ENCODE measurements around the gene TPD52L1.
A peak's percentile ranks its signal among the peaks of the same experiment; 100 is the strongest.
"Not testable (repeated sequence)": the region's sequence is repeated elsewhere in the genome, so short reads cannot be mapped to it uniquely, and the experiment has no call there.

The TPD52L1 gene, protein sequence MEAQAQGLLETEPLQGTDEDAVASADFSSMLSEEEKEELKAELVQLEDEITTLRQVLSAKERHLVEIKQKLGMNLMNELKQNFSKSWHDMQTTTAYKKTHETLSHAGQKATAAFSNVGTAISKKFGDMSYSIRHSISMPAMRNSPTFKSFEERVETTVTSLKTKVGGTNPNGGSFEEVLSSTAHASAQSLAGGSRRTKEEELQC

GRCh38 chr6:125153391-125154117 is at the start of gene TPD52L1:
Gene TPD52L1 (plus strand): TSS chr6:125153773. CDS start chr6:125153952, 179 bp downstream.
- peak; percentile 80 for DNase-seq

- DNase-seq: no peak
Measured at GRCh38 chr6:125104425-125104824, 49.1 kb upstream of the TPD52L1 start.

- DNase-seq: no peak
Measured at GRCh38 chr6:125107048-125107447, 46.5 kb upstream of the TPD52L1 start.

- no peak for DNase-seq
Measured at GRCh38 chr6:125107896-125108295, 45.7 kb upstream of the TPD52L1 start.

GRCh38 chr6:125110056-125110455 is 43.5 kb upstream of the TPD52L1 start:
- DNase-seq: no peak

DNA sequence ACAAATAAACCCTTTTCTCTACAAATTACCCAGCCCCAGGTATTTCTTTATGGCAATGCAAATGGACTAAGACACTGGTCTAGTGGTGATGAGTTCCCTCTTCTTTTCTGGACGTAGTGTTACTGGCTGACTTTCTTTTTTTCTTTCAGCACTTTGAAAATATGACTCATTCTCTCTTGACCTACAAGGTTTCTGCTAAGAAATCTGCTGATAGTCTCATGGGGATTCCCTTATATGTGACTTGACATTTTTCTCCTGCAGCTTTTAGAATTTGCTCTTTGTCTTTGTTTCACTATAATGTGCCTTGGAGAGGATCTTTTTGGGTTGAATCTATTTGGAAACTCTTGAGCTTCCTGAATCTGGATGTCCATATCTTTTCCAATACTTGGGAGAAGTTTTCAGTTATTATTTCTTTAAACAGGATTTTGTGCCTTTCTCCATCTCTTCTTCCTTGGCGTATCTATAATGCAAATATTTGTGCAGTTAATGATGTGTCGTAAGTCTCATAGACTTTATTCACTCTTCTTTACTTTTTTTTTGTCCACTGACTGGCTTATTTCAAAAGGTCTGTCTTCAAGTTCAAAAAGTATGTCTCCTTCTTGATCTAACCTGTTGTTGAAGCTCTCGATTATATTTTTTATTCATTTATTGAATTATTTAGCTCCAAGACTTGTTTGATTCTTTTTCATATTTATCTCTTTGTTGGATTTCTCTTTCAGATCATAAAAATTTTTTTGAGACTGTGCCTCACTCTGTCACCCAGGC is 42.2 kb upstream of the TPD52L1 start:
- no peak for DNase-seq

GRCh38 chr6:125112934-125113333 is 40.6 kb upstream of the TPD52L1 start:
- no peak for DNase-seq

- DNase-seq: peak; percentile 78
Measured at GRCh38 chr6:125114248-125114858, 39.2 kb upstream of the TPD52L1 start.

- DNase-seq: no peak
Measured at GRCh38 chr6:125116170-125116569, 37.4 kb upstream of the TPD52L1 start.

DNA sequence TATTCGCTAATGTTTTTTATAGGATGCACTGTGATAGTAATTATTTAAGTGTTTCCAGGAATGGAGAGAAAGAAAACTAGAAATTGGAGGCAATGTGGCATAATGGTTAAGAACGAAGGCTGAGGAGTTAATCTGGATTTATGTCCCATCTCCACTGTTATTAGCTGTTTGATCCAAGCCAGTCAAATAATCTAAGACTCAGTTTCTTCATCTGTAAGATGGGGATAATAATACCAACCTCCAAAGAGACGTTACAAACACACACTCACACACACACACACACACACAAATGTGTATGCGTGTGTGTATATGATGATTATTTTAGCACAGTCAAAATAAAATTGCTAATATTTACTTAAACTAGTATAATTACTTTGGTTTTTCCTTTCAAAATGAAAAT is 36.9 kb upstream of the TPD52L1 start:
- DNase-seq: no peak

DNA sequence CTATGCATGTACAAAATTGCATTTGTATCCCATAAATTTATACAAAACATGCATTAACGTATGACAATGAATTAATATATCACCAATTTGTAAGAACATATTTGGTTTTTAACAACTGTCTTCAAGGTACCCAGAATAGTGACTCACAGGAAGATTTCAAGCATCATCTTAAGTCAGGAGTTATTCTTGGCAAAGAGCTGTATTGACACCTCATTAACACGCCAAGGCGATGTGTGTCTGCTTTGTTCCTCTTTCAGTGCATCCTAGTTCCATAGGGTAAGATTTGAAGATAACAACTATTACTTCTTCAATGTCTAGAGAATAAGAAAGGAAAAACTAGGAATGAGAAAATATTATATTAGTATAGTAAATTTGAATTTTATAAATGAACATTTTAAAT is 35.8 kb upstream of the TPD52L1 start:
- DNase-seq: no peak

GRCh38 chr6:125120054-125120590 is 33.5 kb upstream of the TPD52L1 start:
- DNase-seq: no peak

DNA sequence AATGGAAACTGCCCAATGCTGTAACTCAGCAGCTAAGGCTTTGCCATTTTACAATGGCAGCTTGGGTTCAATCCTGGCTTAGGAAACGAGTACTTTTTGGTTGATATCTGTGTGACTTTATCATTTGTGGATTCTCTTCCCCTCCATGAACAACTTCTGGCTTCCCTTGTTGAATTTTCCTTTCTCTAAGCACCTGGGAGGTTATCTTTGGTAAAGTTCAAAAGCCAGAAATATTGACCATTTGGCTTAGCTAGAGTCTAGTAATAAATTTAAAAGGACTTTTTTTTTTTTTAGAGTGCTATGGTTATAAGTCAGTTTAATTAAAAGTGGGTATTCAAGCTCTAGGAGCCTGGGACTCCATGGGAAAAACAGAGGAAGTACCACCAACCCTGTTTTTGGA is 31.7 kb upstream of the TPD52L1 start:
- DNase-seq: no peak

- DNase-seq: no peak
Measured at GRCh38 chr6:125123051-125123450, 30.5 kb upstream of the TPD52L1 start.

- no peak for DNase-seq
Measured at GRCh38 chr6:125123468-125124048, 30.0 kb upstream of the TPD52L1 start.

DNA sequence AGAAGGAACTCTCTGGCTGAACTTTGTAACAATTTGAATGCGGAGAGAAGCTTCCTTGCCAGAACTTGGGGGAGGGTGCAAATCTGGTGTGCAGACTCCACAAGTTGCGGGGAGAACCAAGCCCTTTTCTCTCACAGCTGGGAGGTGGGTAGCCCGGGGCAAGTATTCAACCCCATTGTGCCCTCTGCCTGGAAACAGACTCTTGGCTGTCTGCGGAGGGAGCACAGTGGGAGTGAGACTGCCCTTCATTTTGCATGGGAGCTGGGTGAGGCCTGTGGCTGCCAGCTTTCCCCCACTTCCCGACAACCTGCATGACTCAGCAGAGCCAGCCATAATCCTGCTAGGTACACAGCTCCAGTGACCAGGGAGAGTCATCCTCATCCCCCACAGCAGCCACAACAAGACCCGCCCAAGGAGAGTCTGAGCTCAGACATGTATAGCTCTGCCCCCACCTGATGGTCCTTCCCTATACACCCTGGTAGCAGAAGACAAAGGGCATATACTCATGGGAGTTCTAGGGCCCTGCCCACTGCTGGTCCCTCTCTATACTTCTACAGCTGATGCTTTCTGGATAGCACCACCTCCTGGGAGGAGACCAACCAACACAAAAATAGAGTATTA is 29.4 kb upstream of the TPD52L1 start:
- no peak for DNase-seq

GRCh38 chr6:125125856-125126255 is 27.7 kb upstream of the TPD52L1 start:
- not testable (repeated sequence) for DNase-seq

DNA sequence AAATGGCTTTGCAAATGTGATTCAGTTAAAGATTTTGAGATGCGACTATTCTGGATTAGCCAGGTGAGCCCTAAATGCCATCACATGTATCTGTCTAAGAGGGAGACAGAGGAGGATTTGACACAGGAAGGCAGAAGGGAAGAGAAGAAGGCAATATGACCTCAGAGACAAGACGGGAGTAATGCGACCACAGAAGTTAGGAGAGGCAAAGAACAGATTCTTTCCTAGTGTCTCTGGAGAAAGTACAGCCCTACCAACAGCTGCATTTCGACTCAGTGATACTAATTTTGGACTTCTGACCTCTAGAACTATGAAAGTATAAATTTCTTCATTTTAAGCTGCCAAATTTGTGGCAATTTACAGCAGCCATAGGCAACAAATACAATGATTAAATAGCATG is 24.2 kb upstream of the TPD52L1 start:
- DNase-seq: no peak

DNA sequence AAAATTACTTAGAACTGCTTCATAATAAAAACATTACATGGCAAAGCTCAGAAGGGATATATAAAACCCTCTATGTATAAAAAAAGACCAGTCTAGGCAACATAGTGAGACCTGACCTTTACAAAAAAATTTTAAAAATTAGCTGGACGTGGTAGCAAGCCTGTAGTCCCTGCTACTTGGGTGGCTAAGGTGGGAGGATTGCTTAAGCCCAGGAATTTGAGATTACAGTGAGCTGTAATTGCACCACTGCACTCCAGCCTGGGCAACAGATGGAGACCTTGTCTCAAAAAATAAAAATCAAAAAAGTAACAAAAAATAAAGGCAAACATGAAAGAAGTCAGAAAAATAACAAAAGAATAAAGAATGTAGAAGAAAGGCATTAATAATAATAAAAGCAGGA is 21.5 kb upstream of the TPD52L1 start:
- no peak for DNase-seq

GRCh38 chr6:125136378-125136777 is 17.2 kb upstream of the TPD52L1 start:
- DNase-seq: no peak

DNA sequence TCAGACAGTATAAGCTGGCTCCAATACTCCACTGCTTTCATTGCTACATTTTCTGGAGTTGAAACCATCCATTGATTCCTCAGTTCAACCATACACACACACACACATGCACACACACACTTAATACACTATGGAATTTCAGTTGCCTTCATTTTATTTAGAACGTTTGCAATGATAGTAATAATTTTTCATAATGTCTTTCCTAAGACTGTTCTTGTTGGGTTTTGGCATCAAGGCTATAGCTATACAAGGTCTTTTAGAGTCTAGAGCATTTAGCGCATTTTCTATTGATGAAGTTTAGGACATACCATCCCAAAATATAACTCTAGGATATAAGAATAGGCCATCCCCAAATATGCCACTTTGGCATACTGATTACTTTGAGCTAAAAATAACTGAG is 15.5 kb upstream of the TPD52L1 start:
- no peak for DNase-seq

DNA sequence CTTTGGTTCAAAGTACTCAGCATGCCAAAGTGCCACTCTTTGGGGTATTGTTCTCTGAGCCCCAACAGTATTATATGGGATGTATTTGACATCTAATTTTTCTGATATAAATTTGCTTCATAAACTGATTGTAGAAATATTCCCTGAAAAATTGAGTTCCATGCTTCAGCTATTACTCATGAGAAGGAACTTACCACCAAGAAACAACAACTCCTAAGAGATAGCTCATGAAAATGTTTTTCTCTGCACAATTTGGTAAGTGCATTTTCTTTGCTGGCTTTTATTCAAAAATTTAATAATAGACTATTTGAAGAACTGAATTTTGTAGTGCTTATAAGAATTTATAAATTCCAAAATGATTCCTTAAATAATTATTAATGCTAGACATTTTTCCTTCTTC is 12.8 kb upstream of the TPD52L1 start:
- DNase-seq: no peak
